ENCODE results near the gene TNFRSF8.

Gene TNFRSF8

GRCh38 chr1:12174924-12175810 is 112.1 kb downstream of the TNFRSF8 start:
- no peak for DNase-seq (ENCODE audit: low spot score)

GRCh38 chr1:12176298-12177118 is 113.4 kb downstream of the TNFRSF8 start:
- DNase-seq (ENCODE audit: low spot score): no peak

GRCh38 chr1:12177156-12177998 is 114.3 kb downstream of the TNFRSF8 start:
- no peak for DNase-seq (ENCODE audit: low spot score)

- DNase-seq (ENCODE audit: low spot score): peak; percentile 84
Observed at GRCh38 chr1:12177999-12178441, 114.9 kb downstream of the TNFRSF8 start.

GRCh38 chr1:12178511-12178910 is 115.4 kb downstream of the TNFRSF8 start:
- no peak for DNase-seq (ENCODE audit: low spot score)

GRCh38 chr1:12179111-12179519 is 116.0 kb downstream of the TNFRSF8 start:
- peak; percentile 72 for DNase-seq (ENCODE audit: low spot score)

- no peak for DNase-seq (ENCODE audit: low spot score)
Observed at GRCh38 chr1:12179676-12180075, 116.6 kb downstream of the TNFRSF8 start.

GRCh38 chr1:12180315-12180714 is 117.2 kb downstream of the TNFRSF8 start:
- DNase-seq (ENCODE audit: low spot score): no peak

GRCh38 chr1:12180903-12181302 is 117.8 kb downstream of the TNFRSF8 start:
- no peak for DNase-seq (ENCODE audit: low spot score)

GRCh38 chr1:12181568-12181967 is 118.5 kb downstream of the TNFRSF8 start:
- DNase-seq (ENCODE audit: low spot score): no peak

GRCh38 chr1:12182410-12182984 is 119.4 kb downstream of the TNFRSF8 start:
- no peak for DNase-seq (ENCODE audit: low spot score)

GRCh38 chr1:12183095-12183794 is 120.1 kb downstream of the TNFRSF8 start:
- no peak for DNase-seq (ENCODE audit: low spot score)

- DNase-seq (ENCODE audit: low spot score): peak; percentile 81
Observed at GRCh38 chr1:12184008-12184681, 121.0 kb downstream of the TNFRSF8 start.

- no peak for DNase-seq (ENCODE audit: low spot score)
Observed at GRCh38 chr1:12185036-12185917, 122.2 kb downstream of the TNFRSF8 start.

- no peak for DNase-seq (ENCODE audit: low spot score)
Observed at GRCh38 chr1:12185918-12186678, 123.0 kb downstream of the TNFRSF8 start.

- no peak for DNase-seq (ENCODE audit: low spot score)
Observed at GRCh38 chr1:12186679-12186985, 123.5 kb downstream of the TNFRSF8 start.

GRCh38 chr1:12188115-12188514 is 125.0 kb downstream of the TNFRSF8 start:
- no peak for DNase-seq (ENCODE audit: low spot score)

- DNase-seq (ENCODE audit: low spot score): no peak
Observed at GRCh38 chr1:12188657-12189327, 125.7 kb downstream of the TNFRSF8 start.

All from AG08396 (cell line).